Activated CD4-positive, CD25-positive, alpha-beta regulatory T cell treated with anti-CD3 and anti-CD28 coated beads, Interleukin-2, amount 50 U/mL, for 24 hours (primary cell): ENCODE data around the gene MOV10.
A peak's percentile ranks its signal among the peaks of the same experiment; 100 is the strongest.
"Not testable (repeated sequence)": the region's sequence is repeated elsewhere in the genome, so short reads cannot be mapped to it uniquely, and the experiment has no call there.

Source experiments
- ATAC-seq, 2 donors: fragments of 150-1000 bp; cut with Tn5 transposase; one replicate each; pipeline ENCODE4 v1.10.0; 2021; ENCODE audit warnings: mild to moderate bottlenecking in 1 of 2, moderate library complexity in 1 of 2

Gene MOV10

GRCh38 chr1:112714313-112715263, 40.1 kb downstream of the MOV10 start:
- ATAC-seq: peak in 1 of 2 donors; percentile 1

- peak; percentile 84 to 89 for ATAC-seq
Observed at GRCh38 chr1:112715264-112716053, 41.0 kb downstream of the MOV10 start, which contains the start of gene PPM1J. Gene PPM1J (minus strand): TSS chr1:112715332. CDS start chr1:112715301, 31 bp downstream.

- peak; percentile 30 to 34 for ATAC-seq
Observed at GRCh38 chr1:112716133-112716720, 41.8 kb downstream of the MOV10 start.

- ATAC-seq: no peak
Observed at GRCh38 chr1:112717263-112717873, 42.9 kb downstream of the MOV10 start.

GRCh38 chr1:112718691-112719418, 44.4 kb downstream of the MOV10 start:
- peak; percentile 27 to 44 for ATAC-seq

GRCh38 chr1:112719706-112720105, 45.2 kb downstream of the MOV10 start:
- ATAC-seq: no peak

- ATAC-seq: no peak
Observed at GRCh38 chr1:112720800-112721199, 46.3 kb downstream of the MOV10 start.

GRCh38 chr1:112721294-112721693, 46.8 kb downstream of the MOV10 start:
- ATAC-seq: not testable (repeated sequence)

GRCh38 chr1:112721966-112722524, 47.6 kb downstream of the MOV10 start:
- no peak for ATAC-seq

GRCh38 chr1:112722601-112723510, 48.4 kb downstream of the MOV10 start:
- peak in 1 of 2 donors; percentile 15 for ATAC-seq

- no peak for ATAC-seq
Observed at GRCh38 chr1:112723511-112723839, 49.0 kb downstream of the MOV10 start.

GRCh38 chr1:112724240-112724639, 49.8 kb downstream of the MOV10 start:
- ATAC-seq: not testable (repeated sequence)

GRCh38 chr1:112727716-112728115, 53.3 kb downstream of the MOV10 start:
- ATAC-seq: no peak

- not testable (repeated sequence) for ATAC-seq
Observed at GRCh38 chr1:112728306-112728971, 54.0 kb downstream of the MOV10 start.

- not testable (repeated sequence) for ATAC-seq
Observed at GRCh38 chr1:112729011-112729410, 54.6 kb downstream of the MOV10 start.

GRCh38 chr1:112729909-112730308, 55.5 kb downstream of the MOV10 start:
- no peak for ATAC-seq

- ATAC-seq: no peak
Observed at GRCh38 chr1:112731451-112731850, 57.0 kb downstream of the MOV10 start.

- ATAC-seq: peak; percentile 85 to 88
Observed at GRCh38 chr1:112735752-112736151, 61.3 kb downstream of the MOV10 start.

- no peak for ATAC-seq
Observed at GRCh38 chr1:112737573-112737972, 63.1 kb downstream of the MOV10 start.
